Erythroblast (primary cell): ENCODE results near the gene NUDT9.

Experiments used
- GATA1 ChIP-seq: IDR thresholded peaks from 2 replicates; pipeline ENCODE4 v1.6.1; 2011; ENCODE audit warnings: low read depth, mild to moderate bottlenecking, control low read depth, low read length, moderate library complexity
- POLR2A ChIP-seq: IDR thresholded peaks from 2 replicates; pipeline ENCODE4 v1.6.1; 2011; ENCODE audit warnings: mild to moderate bottlenecking, low read length

GRCh38 chr4:87493115-87493514 lies 70.7 kb downstream of the NUDT9 start:
- TF ChIP-seq POLR2A (no peak), GATA1 (no peak)
